Kidney (tissue), 22 donors: Measurements from ENCODE around the gene HMG20A. TPM values are rescaled to one million over a fixed set of nuclear protein-coding genes. Genes with fewer than 3 reads are reported as not detected.

ENCODE experiments used
- DNase-seq, 5 donors: peaks; one replicate each; pipeline ENCODE4 v3.0.0-alpha.2; 2013 to 2020
- FAIRE-seq: peaks from 2 replicates; lab custom pipeline; 2012; peaks lifted over from hg19 to GRCh38; lab: Jason Lieb, UNC
- H3K27ac ChIP-seq, 2 donors: one replicate each; pipeline ENCODE4 v1.7.0; 2013; ENCODE audit warnings: low read depth in 2 of 2, low read length in 2 of 2, inconsistent platforms in 1 of 2
- H3K27me3 ChIP-seq: one replicate; pipeline ENCODE4 v1.7.1; 2013; ENCODE audit warnings: low read length, inconsistent platforms; ENCODE audit not compliant: control insufficient read depth, insufficient read depth
- H3K36me3 ChIP-seq, 3 donors: one replicate each; pipeline versions ENCODE4 v1.7.0 to v1.7.1; 2013; ENCODE audit warnings: low read length in 3 of 3, control low read depth in 1 of 3, inconsistent platforms in 1 of 3; ENCODE audit not compliant: insufficient read depth in 3 of 3, control insufficient read depth in 2 of 3
- H3K4me1 ChIP-seq, 3 donors: one replicate each; pipeline versions ENCODE4 v1.7.0 to v1.7.1; 2013; ENCODE audit warnings: low read length in 3 of 3, inconsistent platforms in 1 of 3, low read depth in 1 of 3; ENCODE audit not compliant: control insufficient read depth in 2 of 3, insufficient read depth in 2 of 3
- H3K4me3 ChIP-seq, 3 donors: one replicate each; pipeline versions ENCODE4 v1.7.0 to v1.8.1; 2013; ENCODE audit warnings: low read length in 3 of 3, control low read depth in 1 of 3, inconsistent platforms in 1 of 3
- H3K9ac ChIP-seq, 3 donors: one replicate each; pipeline versions ENCODE4 v1.7.0 to v1.7.1; 2013; ENCODE audit warnings: low read length in 3 of 3, control low read depth in 1 of 3, inconsistent platforms in 1 of 3
- H3K9me3 ChIP-seq, 3 donors: one replicate each; pipeline versions ENCODE4 v1.7.0 to v1.7.1; 2013; ENCODE audit warnings: low read length in 3 of 3, control low read depth in 1 of 3, inconsistent platforms in 1 of 3; ENCODE audit not compliant: control insufficient read depth in 2 of 3, insufficient read depth in 1 of 3
- intact Hi-C: fragments of 100-400 bp; cut with DNase I; formaldehyde crosslinking; loops from one replicate; pipeline ENCODE4 v1.11.1; 2022
- long read RNA-seq, 10 donors: library from polyadenylated mRNA in 1 of 10; unstranded in 1 of 10; transcript quantifications; one replicate each; pipeline ENCODE4 v2.0.0 and lab custom pipeline, GENCODE V29; 2021 to 2026
- polyA plus RNA-seq: library from polyadenylated mRNA; stranded (reverse); fragments of 350-450 nt; fragmentation: Illumina TruSeq; extraction: RNeasy Lipid Tissue Mini Kit (QIAGEN cat#74804); gene quantifications from one replicate; pipeline ENCODE4 v1.2.3, GENCODE V29; 2014; ENCODE audit warnings: low read depth, low replicate concordance; ENCODE audit not compliant: insufficient read depth
- total RNA-seq: library from RNA; stranded (reverse); fragmentation: NEBNext Ultra II Directional; extraction: Animal tissue kit (Norgen Biotek cat#: 25700); gene quantifications from one replicate; pipeline ENCODE4 v1.2.1, GENCODE V29; 2021
- TF ChIP-seq, protein P1 (sequence below): IDR thresholded peaks from 3 replicates; pipeline ENCODE4 v1.5.1; 2012; ENCODE audit warnings: mild to moderate bottlenecking, moderate library complexity, borderline replicate concordance; ENCODE audit not compliant: insufficient read depth; ENCODE audit errors: extremely low read depth
- donor health status: control.
- donor health status: control.
- donor health status: control.
- donor health status: control.
- donor health status: control.
- donor health status: DM: yes; HTN: yes; CAD: no.
- donor health status: Normal renal cell carcinoma (clear cell type).

The HMG20A gene
- total RNA-seq (38.7 TPM), polyA plus RNA-seq (16.8 TPM)
- long read RNA-seq, donor 1, full-length matches to known transcripts, result 29 of 29 reads
- long read RNA-seq, donor 1, partial matches to known transcripts, result 0 of 29 reads
- long read RNA-seq, donor 1, other reads (novel, unspliced or antisense), result 0 of 29 reads
- long read RNA-seq, donor 2, full-length matches to known transcripts, result 27 of 27 reads
- long read RNA-seq, donor 2, partial matches to known transcripts, result 0 of 27 reads
- long read RNA-seq, donor 2, other reads (novel, unspliced or antisense), result 0 of 27 reads
- long read RNA-seq, donor 3, full-length matches to known transcripts, result 38 of 38 reads
- long read RNA-seq, donor 3, partial matches to known transcripts, result 0 of 38 reads
- long read RNA-seq, donor 3, other reads (novel, unspliced or antisense), result 0 of 38 reads
- long read RNA-seq, donor 4, full-length matches to known transcripts, result 13 of 13 reads
- long read RNA-seq, donor 4, partial matches to known transcripts, result 0 of 13 reads
- long read RNA-seq, donor 4, other reads (novel, unspliced or antisense), result 0 of 13 reads
- long read RNA-seq, donor 5, full-length matches to known transcripts, result 5 of 5 reads
- long read RNA-seq, donor 5, partial matches to known transcripts, result 0 of 5 reads
- long read RNA-seq, donor 5, other reads (novel, unspliced or antisense), result 0 of 5 reads
- long read RNA-seq, donor 6, full-length matches to known transcripts, result 18 of 18 reads
- long read RNA-seq, donor 6, partial matches to known transcripts, result 0 of 18 reads
- long read RNA-seq, donor 6, other reads (novel, unspliced or antisense), result 0 of 18 reads
- long read RNA-seq, donor 7, full-length matches to known transcripts, result 8 of 13 reads
- long read RNA-seq, donor 7, partial matches to known transcripts, result 3 of 13 reads
- long read RNA-seq, donor 7, other reads (novel, unspliced or antisense), result 2 of 13 reads
- long read RNA-seq, donor 8, full-length matches to known transcripts, result 37 of 37 reads
- long read RNA-seq, donor 8, partial matches to known transcripts, result 0 of 37 reads
- long read RNA-seq, donor 8, other reads (novel, unspliced or antisense), result 0 of 37 reads
- long read RNA-seq, donor 9, full-length matches to known transcripts, result 21 of 21 reads
- long read RNA-seq, donor 9, partial matches to known transcripts, result 0 of 21 reads
- long read RNA-seq, donor 9, other reads (novel, unspliced or antisense), result 0 of 21 reads
- long read RNA-seq, donor 10, full-length matches to known transcripts, result 20 of 20 reads
- long read RNA-seq, donor 10, partial matches to known transcripts, result 0 of 20 reads
- long read RNA-seq, donor 10, other reads (novel, unspliced or antisense), result 0 of 20 reads

DNA sequence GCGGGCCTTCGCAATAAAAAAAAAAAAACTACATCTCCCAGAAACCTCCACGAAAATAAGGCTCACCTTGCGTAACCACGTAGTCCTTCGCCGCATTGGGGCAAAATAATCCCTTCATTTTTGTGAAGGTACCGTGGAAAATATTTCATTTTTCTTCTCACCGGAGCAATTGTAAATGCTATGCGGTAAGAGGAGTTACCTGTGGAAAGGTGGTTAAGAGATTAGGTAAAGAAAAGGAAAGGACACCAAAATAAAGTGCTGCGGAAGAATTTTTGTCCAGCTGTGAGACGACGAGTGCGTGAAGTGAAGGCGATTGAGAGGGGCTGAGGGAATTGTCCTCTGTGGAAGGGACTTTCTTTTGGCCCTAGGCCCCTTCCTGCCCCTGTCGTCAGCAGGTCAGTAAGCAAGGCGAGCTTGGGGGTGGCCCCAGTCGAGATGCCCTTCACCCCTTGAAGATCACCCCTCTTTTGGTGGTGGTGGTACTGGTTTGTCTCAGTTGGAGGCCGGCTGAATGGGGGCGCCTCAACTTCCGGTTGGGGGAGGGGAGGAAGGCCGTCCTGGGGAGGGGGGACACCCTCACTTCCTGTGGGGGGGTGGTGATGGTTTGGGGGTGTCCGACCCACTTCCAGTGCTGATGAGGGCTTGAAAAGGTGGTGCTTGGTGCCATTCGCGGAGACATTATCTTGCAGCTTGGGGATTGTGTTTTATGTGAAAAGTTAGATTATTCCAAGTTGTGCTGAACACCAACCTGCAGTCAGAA is at the start of gene HMG20A:
Gene HMG20A (plus strand): TSS at position 279 of the 760 bp plus-strand sequence. CDS start 37,520 bp downstream, outside the sequence.
- intact Hi-C loops, result no loop called here

DNA sequence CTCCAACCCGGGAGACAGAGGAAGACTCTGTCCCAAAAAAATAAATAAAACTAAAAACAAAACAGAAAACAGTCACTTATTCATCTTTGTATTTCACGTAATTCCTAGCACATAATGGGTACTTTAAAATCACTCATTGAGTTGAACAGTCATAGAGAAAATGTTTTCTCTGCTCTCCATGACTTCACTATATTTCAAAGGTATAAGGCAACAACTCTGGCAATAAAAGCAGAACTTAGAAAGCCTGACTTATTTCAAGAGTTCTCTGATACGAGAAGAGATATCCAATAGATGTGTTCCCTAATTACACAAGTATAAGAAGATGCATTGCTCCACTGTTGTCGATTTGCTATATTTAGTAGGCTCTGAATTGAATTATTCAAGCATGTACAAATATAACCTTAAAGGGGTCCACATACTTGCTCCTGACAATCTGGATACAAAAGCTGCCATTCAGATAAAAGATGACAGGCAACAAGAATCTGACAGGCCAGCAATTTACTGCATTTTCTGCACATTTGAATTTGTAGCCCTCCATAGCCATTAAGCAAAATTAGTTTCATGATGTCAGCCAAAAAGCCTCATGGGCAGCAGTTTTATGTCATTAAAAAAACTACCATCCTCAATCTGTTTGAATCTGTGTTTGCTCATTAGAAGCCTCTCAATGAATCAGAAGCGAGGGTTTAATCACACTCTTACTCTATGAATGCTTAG is 48.7 kb upstream of the HMG20A start:
- TF ChIP-seq, protein P1, sequence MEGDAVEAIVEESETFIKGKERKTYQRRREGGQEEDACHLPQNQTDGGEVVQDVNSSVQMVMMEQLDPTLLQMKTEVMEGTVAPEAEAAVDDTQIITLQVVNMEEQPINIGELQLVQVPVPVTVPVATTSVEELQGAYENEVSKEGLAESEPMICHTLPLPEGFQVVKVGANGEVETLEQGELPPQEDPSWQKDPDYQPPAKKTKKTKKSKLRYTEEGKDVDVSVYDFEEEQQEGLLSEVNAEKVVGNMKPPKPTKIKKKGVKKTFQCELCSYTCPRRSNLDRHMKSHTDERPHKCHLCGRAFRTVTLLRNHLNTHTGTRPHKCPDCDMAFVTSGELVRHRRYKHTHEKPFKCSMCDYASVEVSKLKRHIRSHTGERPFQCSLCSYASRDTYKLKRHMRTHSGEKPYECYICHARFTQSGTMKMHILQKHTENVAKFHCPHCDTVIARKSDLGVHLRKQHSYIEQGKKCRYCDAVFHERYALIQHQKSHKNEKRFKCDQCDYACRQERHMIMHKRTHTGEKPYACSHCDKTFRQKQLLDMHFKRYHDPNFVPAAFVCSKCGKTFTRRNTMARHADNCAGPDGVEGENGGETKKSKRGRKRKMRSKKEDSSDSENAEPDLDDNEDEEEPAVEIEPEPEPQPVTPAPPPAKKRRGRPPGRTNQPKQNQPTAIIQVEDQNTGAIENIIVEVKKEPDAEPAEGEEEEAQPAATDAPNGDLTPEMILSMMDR, result no peak
- DNase-seq (no peak), FAIRE-seq (no peak)
- Histone ChIP-seq H3K9ac (no peak overlapping the region), H3K4me3 (no peak overlapping the region), H3K27ac (no peak overlapping the region), H3K36me3 (no peaks in the 10 kb centered on the region), H3K4me1 (no peaks in the 10 kb centered on the region), H3K27me3 (no peaks in the 10 kb centered on the region), H3K9me3 (no peaks in the 10 kb centered on the region)
- intact Hi-C loops, result no loop called here

More for the DNA sequence above, at the start of gene HMG20A:
- H3K4me1 ChIP-seq, result peaks cover 0 to 2% (median 0%) of the 10 kb centered on the region in 3 donors
- no peaks in the 10 kb centered on the region for H3K27me3 ChIP-seq
- H3K4me3 ChIP-seq, result peak within 1 kb of the TSS; percentile 96 to 98 (median 97)
- H3K9ac ChIP-seq, result peak within 1 kb of the TSS; percentile 97 to 99 (median 98)
- TF ChIP-seq, protein P1, result no peak
- peak; percentile 84 to 97 (median 89) for DNase-seq
- peak within 1 kb of the TSS; percentile 97 to 98 for H3K27ac ChIP-seq
- FAIRE-seq, result no peak
- no peaks in the 10 kb centered on the region for H3K36me3 ChIP-seq
- H3K9me3 ChIP-seq, result no peaks in the 10 kb centered on the region
